Measurements from ENCODE around the gene ITPKC.

ITPKC gene

GRCh38 chr19:40690693-40691420 is 26.1 kb upstream of the ITPKC start:
- peak; percentile 87 for DNase-seq

- peak; percentile 51 for DNase-seq
Measured at GRCh38 chr19:40691421-40692211, 25.3 kb upstream of the ITPKC start.

DNA sequence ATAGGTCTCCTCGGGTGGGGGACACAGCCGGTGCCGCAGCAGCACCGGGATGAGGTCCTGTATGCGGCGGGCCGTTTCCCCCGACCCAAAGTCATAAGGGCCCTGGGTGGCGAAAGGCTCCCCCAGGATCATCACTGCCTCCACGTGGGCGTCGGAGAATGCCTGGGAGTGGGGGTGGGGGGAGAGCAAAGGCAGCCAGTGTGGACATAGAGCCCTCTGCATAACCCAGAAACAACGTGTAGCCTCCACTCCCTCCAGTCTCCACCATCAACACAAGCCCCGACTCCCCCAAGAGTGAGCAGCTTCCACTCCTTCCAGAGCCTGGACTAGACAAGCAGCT is 24.7 kb upstream of the ITPKC start:
- DNase-seq: no peak

GRCh38 chr19:40693150-40693788 is 23.6 kb upstream of the ITPKC start:
- no peak for DNase-seq

GRCh38 chr19:40693896-40694295 is 23.0 kb upstream of the ITPKC start:
- DNase-seq: no peak

GRCh38 chr19:40695881-40696280 is 21.0 kb upstream of the ITPKC start:
- DNase-seq: no peak

GRCh38 chr19:40697007-40697406 is 19.9 kb upstream of the ITPKC start:
- DNase-seq: no peak

DNA sequence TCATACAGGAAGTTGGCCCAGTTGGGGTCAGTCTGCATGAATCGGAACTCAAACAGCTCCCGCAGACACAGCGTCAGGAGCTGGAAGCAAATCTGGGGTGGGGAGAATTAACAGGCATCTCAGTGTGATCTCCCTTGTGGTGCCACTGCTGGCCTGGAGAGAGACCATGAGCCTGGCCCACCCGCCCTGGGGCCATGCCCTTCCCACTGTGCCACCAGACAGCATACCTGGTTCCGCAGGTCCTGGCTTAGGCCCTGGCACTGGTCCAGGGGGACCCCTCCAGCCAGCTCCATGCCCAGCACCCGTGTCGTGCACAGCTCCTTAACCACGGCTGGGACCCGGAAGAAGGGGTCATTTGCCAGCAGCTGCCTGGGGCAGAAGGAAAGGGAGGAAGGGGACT is 16.8 kb upstream of the ITPKC start:
- no peak for DNase-seq

GRCh38 chr19:40701758-40702157 is 15.2 kb upstream of the ITPKC start:
- no peak for DNase-seq

DNA sequence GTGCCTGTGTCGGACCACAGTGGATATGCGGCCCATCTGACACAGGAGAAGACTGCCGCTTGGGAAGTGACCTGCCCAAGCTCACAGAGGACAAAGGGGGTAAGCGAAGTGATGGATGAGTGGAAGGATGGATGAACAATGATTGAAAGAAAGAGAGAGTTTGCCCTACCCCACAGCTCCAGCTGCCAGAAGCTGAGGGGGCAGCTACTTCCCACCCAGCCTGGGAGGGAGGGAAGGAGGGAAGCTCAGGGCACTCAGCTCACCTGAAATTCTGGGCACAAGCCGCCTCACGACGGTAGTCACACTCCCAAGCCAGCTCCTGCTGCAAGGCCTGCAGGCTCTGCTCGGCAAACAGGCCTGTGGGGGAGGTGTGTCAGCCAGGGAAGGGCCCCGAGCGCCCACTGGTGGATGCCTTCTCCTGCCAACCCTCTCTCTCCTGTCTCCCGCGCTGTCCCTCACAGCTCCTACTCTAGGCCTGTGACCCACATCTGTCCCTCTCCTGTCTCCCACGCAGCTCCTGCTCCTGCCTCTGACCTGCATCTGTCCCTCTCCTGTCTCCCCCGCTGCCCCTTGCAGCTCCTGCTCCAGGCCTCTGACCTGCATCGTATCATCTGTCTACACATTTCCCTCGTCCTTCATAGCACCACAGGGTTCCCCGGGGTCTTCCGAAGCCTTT is 14.4 kb upstream of the ITPKC start:
- DNase-seq: no peak

GRCh38 chr19:40703029-40703755 is 13.7 kb upstream of the ITPKC start:
- no peak for DNase-seq

DNA sequence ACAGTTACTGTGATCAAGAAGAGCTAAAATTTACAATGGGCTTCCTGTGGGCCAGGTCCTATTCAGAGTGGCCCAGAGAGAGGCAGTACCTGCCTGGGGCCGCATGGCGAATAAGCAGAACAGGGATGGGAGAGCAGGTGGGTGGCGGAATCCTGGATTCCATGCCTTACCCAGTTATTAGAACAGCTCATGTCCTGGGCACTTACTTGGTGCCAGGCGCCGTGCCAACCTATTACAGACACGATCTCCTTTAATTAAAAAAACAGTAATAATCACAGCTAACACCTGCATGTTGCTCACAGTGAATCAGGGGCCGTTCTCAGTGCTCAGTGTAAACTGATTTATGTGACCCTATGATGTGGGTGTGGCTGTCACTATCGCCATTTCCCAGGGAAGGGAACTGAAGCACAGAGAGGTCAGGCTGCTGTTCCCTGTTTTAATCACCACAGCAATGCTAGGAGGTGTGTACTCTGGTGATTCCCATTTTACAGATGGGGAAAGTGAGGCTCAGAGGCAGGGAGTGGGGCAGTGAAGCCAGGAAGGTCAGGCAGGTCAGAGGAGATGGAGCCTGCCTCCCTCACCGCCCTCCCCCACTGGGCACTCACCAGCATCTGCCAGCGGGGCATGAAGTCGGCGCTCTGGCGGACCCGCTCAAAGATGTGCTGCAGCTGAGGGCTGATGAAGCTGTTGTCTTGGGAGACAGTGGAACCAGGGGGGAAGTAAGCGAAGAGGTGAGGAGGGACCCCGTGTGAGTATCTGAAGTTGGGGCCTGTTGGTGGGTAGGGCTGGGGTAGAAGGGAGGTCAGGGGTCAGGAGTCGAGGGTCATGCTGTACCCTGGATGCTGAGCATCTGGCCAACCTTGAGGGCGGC is 12.2 kb upstream of the ITPKC start:
- DNase-seq: no peak

DNA sequence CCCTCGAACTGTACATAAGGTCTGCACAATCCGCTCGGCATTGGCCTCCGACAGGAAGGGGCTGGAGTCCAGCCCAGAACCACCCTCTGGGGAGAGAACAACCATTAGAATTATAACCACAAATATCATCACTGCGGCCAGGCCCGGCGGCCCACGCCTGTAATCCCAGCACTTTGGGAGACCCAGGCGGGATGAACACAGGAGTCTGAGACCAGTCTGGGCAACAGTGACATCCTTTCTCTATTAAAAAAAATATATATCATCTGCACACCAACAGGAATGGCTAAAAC is 11.6 kb upstream of the ITPKC start:
- no peak for DNase-seq

DNA sequence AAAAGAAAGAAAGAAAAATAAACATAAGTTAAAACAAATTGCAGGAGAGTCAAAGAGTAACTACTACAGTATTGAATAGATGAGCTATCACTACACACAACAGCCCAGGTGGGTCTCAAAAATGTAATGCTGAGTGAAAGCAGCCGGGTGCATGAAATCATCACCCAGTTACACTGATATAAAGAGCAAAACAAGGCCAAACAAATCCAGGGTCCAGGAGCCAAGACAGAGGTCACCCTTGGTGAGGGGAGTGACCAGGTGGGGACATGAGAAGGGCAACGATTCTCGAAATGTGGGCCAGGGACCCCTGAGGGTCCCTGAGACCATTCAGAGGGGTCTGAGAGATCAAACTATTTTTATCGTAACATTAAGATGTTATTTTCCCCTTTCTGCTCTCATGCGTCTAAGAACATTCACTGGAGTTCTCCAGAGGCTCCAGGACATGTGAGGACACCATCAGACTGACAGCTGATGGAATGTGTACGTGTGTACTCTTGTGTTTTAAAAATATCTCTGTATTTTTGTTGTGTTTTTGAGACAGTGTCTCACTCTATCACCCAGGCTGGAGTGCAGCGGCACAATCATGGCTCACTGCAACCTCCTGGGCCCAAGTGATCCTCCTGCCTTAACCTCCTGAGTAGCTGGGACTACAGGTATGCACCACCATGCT is 10.8 kb upstream of the ITPKC start:
- DNase-seq: no peak

DNA sequence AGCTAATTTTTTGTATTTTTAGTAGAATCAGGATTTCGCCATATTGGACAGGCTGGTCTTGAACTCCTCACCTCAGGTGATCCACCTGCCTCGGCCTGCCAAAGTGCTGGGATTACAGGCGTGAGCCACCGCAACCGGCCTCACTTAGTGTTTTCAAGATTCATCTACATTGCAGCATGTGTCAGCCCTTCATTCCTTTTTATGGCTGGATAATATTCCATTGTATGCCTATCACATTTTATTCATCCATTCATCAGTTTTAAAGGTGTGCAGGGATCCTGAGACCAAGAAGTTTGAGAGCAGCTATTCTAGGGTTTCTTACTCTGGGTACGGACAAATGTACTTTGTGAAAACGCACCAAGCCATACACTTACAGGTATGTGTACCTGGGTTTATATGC is 9.3 kb upstream of the ITPKC start:
- DNase-seq: no peak

DNA sequence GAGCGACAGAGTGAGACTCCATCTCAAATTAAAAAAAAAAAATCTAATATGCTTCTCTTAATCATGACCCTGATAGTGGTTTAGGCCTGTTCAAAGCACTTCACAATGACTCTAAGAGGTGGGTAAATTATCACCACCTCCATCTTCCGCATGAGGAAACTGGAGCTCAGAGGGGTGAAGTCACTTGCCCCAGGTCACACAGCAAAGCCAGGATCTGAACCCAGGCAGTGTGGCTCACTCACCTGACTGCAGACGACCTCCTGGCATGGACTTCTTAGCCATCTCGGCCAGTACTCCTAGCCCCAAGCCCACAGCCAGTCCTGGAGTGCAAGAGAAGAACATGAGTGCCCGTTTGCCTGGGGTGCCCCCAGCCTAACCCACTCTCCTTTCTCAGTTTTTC is 7.1 kb upstream of the ITPKC start:
- no peak for DNase-seq

DNA sequence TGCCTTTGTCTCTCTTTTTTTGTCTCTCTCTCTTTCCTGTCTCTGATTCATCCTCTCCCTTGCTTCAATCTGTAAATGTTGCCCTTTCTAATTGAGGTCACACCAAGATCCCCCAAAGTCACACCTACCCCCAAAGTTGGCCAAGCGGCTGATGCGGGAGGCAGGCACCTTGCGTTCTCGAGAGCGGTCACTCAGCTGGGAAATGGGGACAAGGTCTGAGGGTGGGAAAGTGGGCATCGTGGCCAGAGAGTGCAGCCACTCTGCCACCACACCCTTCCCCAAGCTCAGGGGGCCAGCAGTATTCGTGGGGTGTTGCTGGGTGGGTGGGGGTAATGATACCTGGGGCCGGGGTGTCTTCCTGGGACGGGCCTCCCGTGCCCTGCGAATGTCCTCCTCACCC is 3.0 kb upstream of the ITPKC start:
- no peak for DNase-seq

DNA sequence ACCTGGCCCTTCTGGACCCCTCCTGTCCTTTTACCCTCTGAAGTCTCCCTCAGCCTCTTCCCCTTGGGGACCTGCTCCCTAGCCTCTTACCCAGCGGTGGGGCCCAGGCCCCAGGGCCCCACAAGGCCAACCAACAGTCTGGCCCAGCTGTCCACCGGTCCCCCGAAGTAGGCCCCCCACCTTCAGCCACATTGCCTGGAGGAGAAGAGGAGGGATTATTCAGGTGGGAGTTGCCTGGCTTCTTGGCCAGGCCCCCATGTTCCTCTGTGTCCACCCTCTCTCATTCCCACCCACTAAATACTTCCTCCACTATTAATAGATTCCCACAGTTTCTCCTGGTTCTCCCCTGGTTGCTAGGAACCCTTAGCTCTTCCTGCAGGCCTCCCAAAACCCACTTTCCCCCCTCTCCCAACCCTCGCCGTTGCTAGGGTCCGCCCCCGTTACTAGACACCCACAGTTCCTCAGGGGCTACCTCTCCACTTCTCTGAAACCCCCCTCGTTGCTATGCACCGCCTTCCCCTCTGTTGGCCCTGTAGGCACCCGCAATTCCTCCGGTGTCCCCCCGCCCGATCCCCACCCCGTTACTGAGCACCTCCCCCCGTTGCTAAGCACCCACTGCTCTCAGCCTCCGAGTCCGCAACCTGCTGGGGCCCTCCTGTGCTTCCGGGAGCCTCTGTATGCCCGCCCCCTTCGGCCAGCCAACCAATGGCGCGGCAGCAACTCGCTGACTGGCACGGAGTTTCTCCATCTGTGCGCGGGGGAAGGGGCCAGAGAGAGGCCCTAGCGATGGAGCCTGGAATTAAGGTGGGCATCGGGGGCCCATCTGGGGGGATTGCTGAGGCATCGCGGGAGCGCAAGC is 2.2 kb upstream of the ITPKC start:
- peak; percentile 86 for DNase-seq

DNA sequence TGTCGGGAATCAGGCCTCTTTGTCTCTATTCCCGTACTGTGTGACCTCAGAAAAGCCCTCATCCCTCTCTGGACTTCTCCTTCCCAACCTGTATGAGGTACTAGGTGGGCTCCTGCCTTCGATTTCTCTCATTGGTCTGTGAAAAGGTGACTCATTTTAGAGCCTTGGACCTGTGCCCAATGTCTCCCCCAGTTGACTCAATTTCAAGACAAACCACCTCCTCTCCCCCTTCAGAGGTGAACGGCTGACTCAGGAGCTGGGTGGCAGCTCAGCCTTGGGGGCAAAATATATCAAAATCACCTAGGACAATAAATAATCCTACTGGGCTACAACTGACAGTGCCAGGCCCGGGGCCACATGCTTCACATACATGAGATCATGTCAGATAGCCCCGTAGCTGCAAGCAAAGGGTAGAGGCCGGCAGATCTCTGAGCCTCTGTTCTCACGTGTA is 856 bp upstream of the ITPKC start:
- DNase-seq: no peak

DNA sequence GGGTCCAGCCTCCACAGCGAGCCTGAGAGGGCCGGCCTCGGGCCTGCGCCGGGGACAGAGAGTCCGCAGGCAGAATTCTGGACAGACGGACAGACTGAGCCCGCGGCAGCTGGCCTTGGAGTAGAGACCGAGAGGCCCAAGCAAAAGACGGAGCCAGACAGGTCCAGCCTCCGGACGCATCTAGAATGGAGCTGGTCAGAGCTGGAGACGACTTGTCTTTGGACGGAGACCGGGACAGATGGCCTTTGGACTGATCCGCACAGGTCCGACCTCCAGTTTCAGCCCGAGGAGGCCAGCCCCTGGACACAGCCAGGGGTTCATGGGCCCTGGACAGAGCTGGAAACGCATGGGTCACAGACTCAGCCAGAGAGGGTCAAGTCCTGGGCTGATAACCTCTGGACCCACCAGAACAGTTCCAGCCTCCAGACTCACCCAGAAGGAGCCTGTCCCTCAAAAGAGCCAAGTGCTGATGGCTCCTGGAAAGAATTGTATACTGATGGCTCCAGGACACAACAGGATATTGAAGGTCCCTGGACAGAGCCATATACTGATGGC is 490 bp downstream of the ITPKC start:
- DNase-seq: no peak
